ENCODE measurements around the gene PGPEP1. TPM values are rescaled to one million over a fixed set of nuclear protein-coding genes. Genes with fewer than 3 reads are reported as not detected.
A peak's percentile ranks its signal among the peaks of the same experiment; 100 is the strongest.

The PGPEP1 gene
- total RNA-seq, 1 donor from 2014 or later, result 23.2 TPM

- H3K4me3 Mint-ChIP-seq, result peak overlapping the region; percentile 60
- no peaks in the 10 kb centered on the region for H3K27me3 Mint-ChIP-seq (ENCODE audit: low read depth)
Observed at GRCh38 chr19:18416778-18417249, 76.4 kb downstream of the PGPEP1 start.

GRCh38 chr19:18417250-18418028, 77.0 kb downstream of the PGPEP1 start:
- Mint-ChIP-seq H3K27ac (peak overlapping the region; percentile 98), H3K36me3 (no peaks in the 10 kb centered on the region), H3K9me3 (no peaks in the 10 kb centered on the region), H3K27me3 (ENCODE audit: low read depth) (no peaks in the 10 kb centered on the region), H3K4me1 (peaks cover 59% of the 10 kb centered on the region), H3K4me3 (peak overlapping the region; percentile 65)
- DNase-seq (ENCODE audit: low spot score in 2 of 2, unreplicated experiment in 2 of 2), result peak; percentile 73 to 82
- no peak for TF ChIP-seq CTCF (IDR thresholded peaks at IDR 0.05; ENCODE audit: unreplicated experiment)

More at GRCh38 chr19:18416778-18417249, 76.4 kb downstream of the PGPEP1 start:
- H3K4me1 Mint-ChIP-seq, result peaks cover 59% of the 10 kb centered on the region
- H3K27ac Mint-ChIP-seq, result peak overlapping the region; percentile 98
- H3K9me3 Mint-ChIP-seq, result no peaks in the 10 kb centered on the region
- no peak for TF ChIP-seq CTCF (IDR thresholded peaks at IDR 0.05; ENCODE audit: unreplicated experiment)
- no peaks in the 10 kb centered on the region for H3K36me3 Mint-ChIP-seq
- peak; percentile 86 to 91 for DNase-seq (ENCODE audit: low spot score in 2 of 2, unreplicated experiment in 2 of 2)

DNA sequence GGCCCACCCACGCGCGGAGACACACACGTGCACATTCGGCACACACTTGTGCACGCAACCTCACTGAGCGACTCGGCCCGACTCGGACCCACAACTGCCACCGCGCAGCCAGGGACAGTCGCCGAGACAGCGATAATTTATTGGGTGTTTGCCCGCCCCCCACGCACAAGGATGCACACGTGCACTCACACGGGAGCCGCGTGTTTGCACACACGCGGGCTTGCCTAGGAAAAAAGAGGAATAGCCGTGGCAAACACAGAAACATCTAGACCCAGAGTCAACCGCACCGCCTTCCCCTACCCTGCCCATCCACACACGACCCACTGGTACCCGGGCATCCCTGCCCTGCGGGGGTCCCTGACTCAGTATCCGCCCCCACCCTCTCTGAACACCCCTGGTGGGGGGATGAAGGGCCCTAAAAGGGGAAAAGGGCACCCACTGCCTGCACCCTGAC, 77.7 kb downstream of the PGPEP1 start:
- H3K4me1 Mint-ChIP-seq, result peaks cover 63% of the 10 kb centered on the region
- no peaks in the 10 kb centered on the region for H3K27me3 Mint-ChIP-seq (ENCODE audit: low read depth)
- no peaks in the 10 kb centered on the region for H3K9me3 Mint-ChIP-seq
- no peaks in the 10 kb centered on the region for H3K36me3 Mint-ChIP-seq
- H3K27ac Mint-ChIP-seq, result peak overlapping the region; percentile 92
- TF ChIP-seq CTCF (IDR thresholded peaks at IDR 0.05; ENCODE audit: unreplicated experiment), result no peak
- no peak for DNase-seq (ENCODE audit: low spot score in 2 of 2, unreplicated experiment in 2 of 2)
- H3K4me3 Mint-ChIP-seq, result peak overlapping the region; percentile 65

GRCh38 chr19:18418483-18419194, 78.2 kb downstream of the PGPEP1 start:
- H3K27ac Mint-ChIP-seq, result peak overlapping the region; percentile 92
- H3K4me1 Mint-ChIP-seq, result peaks cover 66% of the 10 kb centered on the region
- DNase-seq (ENCODE audit: low spot score in 2 of 2, unreplicated experiment in 2 of 2), result no peak
- peak overlapping the region; percentile 65 for H3K4me3 Mint-ChIP-seq
- no peaks in the 10 kb centered on the region for H3K27me3 Mint-ChIP-seq (ENCODE audit: low read depth)
- TF ChIP-seq CTCF (IDR thresholded peaks at IDR 0.05; ENCODE audit: unreplicated experiment), result no peak
- H3K36me3 Mint-ChIP-seq, result no peaks in the 10 kb centered on the region
- H3K9me3 Mint-ChIP-seq, result no peaks in the 10 kb centered on the region

DNA sequence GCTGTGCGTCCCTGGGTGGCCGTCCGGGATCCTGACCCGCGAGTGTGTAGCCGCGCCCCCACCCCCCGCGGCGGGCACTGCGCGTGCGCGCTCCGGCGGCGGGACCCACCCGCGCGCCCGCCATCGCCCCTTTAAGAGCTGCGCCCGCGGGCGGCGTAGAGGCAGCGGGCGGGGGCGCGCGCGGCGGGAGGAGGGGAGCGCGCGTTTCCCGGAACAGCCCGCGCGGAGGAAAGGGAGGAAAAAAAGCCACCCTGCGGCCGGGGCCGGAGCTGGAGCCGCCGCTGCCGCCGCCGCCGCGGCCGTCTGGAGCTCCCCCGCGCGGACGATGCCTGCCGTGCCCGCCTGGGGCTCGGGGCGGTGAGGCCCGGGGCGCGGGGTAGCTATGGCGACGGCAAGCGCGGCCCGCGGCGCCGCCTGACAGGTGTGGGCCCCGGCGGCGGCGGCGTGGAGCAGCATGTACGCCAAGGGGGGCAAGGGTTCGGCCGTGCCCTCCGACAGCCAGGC, 78.8 kb downstream of the PGPEP1 start, which contains the start of gene SSBP4:
Gene SSBP4 (plus strand): TSS at position 204 of the 504 bp plus-strand sequence. CDS start 251 bp downstream, at position 455.
- Mint-ChIP-seq H3K27ac (peak within 1 kb of the TSS; percentile 92), H3K4me3 (peak within 1 kb of the TSS; percentile 75), H3K4me1 (peaks cover 68% of the 10 kb centered on the region), H3K36me3 (no peaks in the 10 kb centered on the region), H3K9me3 (no peaks in the 10 kb centered on the region), H3K27me3 (ENCODE audit: low read depth) (no peaks in the 10 kb centered on the region)
- TF ChIP-seq CTCF (IDR thresholded peaks at IDR 0.05; ENCODE audit: unreplicated experiment), result no peak
- DNase-seq (ENCODE audit: low spot score in 2 of 2, unreplicated experiment in 2 of 2), result peak; percentile 71 to 77

Small RNA genes within 50 kb of the gene (microRNA-seq; reads per million reads assigned to microRNA genes)
- not detected for gene MIR3189

Other genes starting within 250 kb of the PGPEP1 start
- 15.0 to 17.0 TPM (median 16.0 TPM) in 3 replicates for gene MAST3, start 242.8 kb upstream of the PGPEP1 start, total RNA-seq
- 90.4 to 95.5 TPM (median 94.7 TPM) in 3 replicates for gene PIK3R2, start 187.4 kb upstream of the PGPEP1 start, total RNA-seq
- gene IFI30, start 166.8 kb upstream of the PGPEP1 start, total RNA-seq, result 0.32 to 2.0 TPM (median 0.36 TPM) in 3 replicates
- 7.7 to 9.5 TPM (median 8.2 TPM) in 3 replicates for gene MPV17L2, start 147.4 kb upstream of the PGPEP1 start, total RNA-seq
- gene RAB3A, start 136.6 kb upstream of the PGPEP1 start, total RNA-seq, result 5.9 to 6.7 TPM (median 6.4 TPM) in 3 replicates
- 0.70 to 1.4 TPM (median 0.93 TPM) in 3 replicates for gene PDE4C, start 114.2 kb upstream of the PGPEP1 start, total RNA-seq
- 14.8 to 17.1 TPM (median 16.8 TPM) in 3 replicates for gene IQCN, start 66.1 kb upstream of the PGPEP1 start, total RNA-seq
- 274 to 284 TPM (median 276 TPM) in 3 replicates for gene JUND, start 59.0 kb upstream of the PGPEP1 start, total RNA-seq
- 112 to 119 TPM (median 114 TPM) in 3 replicates for gene LSM4, start 17.5 kb upstream of the PGPEP1 start, total RNA-seq
- gene GDF15, start 45.6 kb downstream of the PGPEP1 start, total RNA-seq, result 3.2 to 4.7 TPM (median 3.9 TPM) in 3 replicates
- 0.18 to 0.29 TPM in 2 of 3 replicates, not detected in the other for gene LRRC25, start 57.0 kb downstream of the PGPEP1 start, total RNA-seq
- gene SSBP4, start 78.8 kb downstream of the PGPEP1 start, total RNA-seq, result 120 to 123 TPM (median 121 TPM) in 3 replicates
- gene ISYNA1, start 97.5 kb downstream of the PGPEP1 start, total RNA-seq, result 795 to 833 TPM (median 826 TPM) in 3 replicates
- 16.4 to 19.2 TPM (median 18.7 TPM) in 3 replicates for gene ELL, start 181.5 kb downstream of the PGPEP1 start, total RNA-seq
- gene FKBP8, start 203.0 kb downstream of the PGPEP1 start, total RNA-seq, result 245 to 250 TPM (median 247 TPM) in 3 replicates
- 79.7 to 82.2 TPM (median 80.3 TPM) in 3 replicates for gene KXD1, start 217.3 kb downstream of the PGPEP1 start, total RNA-seq
- gene UBA52, start 231.3 kb downstream of the PGPEP1 start, total RNA-seq, result 846 to 875 TPM (median 857 TPM) in 3 replicates
- 56.5 to 58.8 TPM (median 58.3 TPM) in 3 replicates for gene REX1BD, start 248.2 kb downstream of the PGPEP1 start, total RNA-seq